Measurements from ENCODE around the gene SLCO3A1.

The SLCO3A1 gene

GRCh38 chr15:91853511-91853947 is at the start of gene SLCO3A1:
SLCO3A1 (plus strand) TSS chr15:91853708.
- no peak for DNase-seq (ENCODE audit: low spot score)
- TF ChIP-seq CTCF (IDR thresholded peaks at IDR 0.05; ENCODE audit: borderline replicate concordance, control extremely low read depth, extremely low read depth, insufficient read depth, missing control alignments), result no peak
- in situ Hi-C loops (cut with MboI; ENCODE audit: low sequenced_read_pairs, unreplicated experiment), result no loop called here

- TF ChIP-seq CTCF (IDR thresholded peaks at IDR 0.05; ENCODE audit: borderline replicate concordance, control extremely low read depth, extremely low read depth, insufficient read depth, missing control alignments), result no peak
- DNase-seq (ENCODE audit: low spot score), result no peak
- in situ Hi-C loops (cut with MboI; ENCODE audit: low sequenced_read_pairs, unreplicated experiment), result no loop called here
Measured at GRCh38 chr15:91807122-91807521, 46.4 kb upstream of the SLCO3A1 start.

GRCh38 chr15:91813924-91814323 is 39.6 kb upstream of the SLCO3A1 start:
- TF ChIP-seq CTCF (IDR thresholded peaks at IDR 0.05; ENCODE audit: borderline replicate concordance, control extremely low read depth, extremely low read depth, insufficient read depth, missing control alignments), result no peak
- in situ Hi-C loops (cut with MboI; ENCODE audit: low sequenced_read_pairs, unreplicated experiment), result no loop called here
- DNase-seq (ENCODE audit: low spot score), result no peak

- in situ Hi-C loops (cut with MboI; ENCODE audit: low sequenced_read_pairs, unreplicated experiment), result no loop called here
- no peak for TF ChIP-seq CTCF (IDR thresholded peaks at IDR 0.05; ENCODE audit: borderline replicate concordance, control extremely low read depth, extremely low read depth, insufficient read depth, missing control alignments)
- no peak for DNase-seq (ENCODE audit: low spot score)
Measured at GRCh38 chr15:91816942-91817341, 36.6 kb upstream of the SLCO3A1 start.

GRCh38 chr15:91821458-91821857 is 32.0 kb upstream of the SLCO3A1 start:
- no peak for DNase-seq (ENCODE audit: low spot score)
- in situ Hi-C loops (cut with MboI; ENCODE audit: low sequenced_read_pairs, unreplicated experiment), result no loop called here
- TF ChIP-seq CTCF (IDR thresholded peaks at IDR 0.05; ENCODE audit: borderline replicate concordance, control extremely low read depth, extremely low read depth, insufficient read depth, missing control alignments), result no peak

GRCh38 chr15:91824256-91824655 is 29.3 kb upstream of the SLCO3A1 start:
- in situ Hi-C loops (cut with MboI; ENCODE audit: low sequenced_read_pairs, unreplicated experiment), result no loop called here
- DNase-seq (ENCODE audit: low spot score), result no peak
- no peak for TF ChIP-seq CTCF (IDR thresholded peaks at IDR 0.05; ENCODE audit: borderline replicate concordance, control extremely low read depth, extremely low read depth, insufficient read depth, missing control alignments)

- in situ Hi-C loops (cut with MboI; ENCODE audit: low sequenced_read_pairs, unreplicated experiment), result loop anchor here (25.0 kb wide), 1 partner anchor 514 kb away; no protein-coding TSS in a partner anchor
Measured at GRCh38 chr15:91826443-91826842, 27.1 kb upstream of the SLCO3A1 start.

More at GRCh38 chr15:91826443-91826842, 27.1 kb upstream of the SLCO3A1 start:
- no peak for TF ChIP-seq CTCF (IDR thresholded peaks at IDR 0.05; ENCODE audit: borderline replicate concordance, control extremely low read depth, extremely low read depth, insufficient read depth, missing control alignments)
- no peak for DNase-seq (ENCODE audit: low spot score)

Data from GM13976 (cell line).